HG02852 (cell line): ENCODE data around the gene SH3GLB1.

ENCODE experiments used
- ATAC-seq: cut with Tn5 transposase; IDR thresholded peaks from one replicate; pipeline ENCODE4 v1.9.1; 2021; ENCODE audit warnings: mild to moderate bottlenecking, moderate library complexity; ENCODE audit not compliant: unreplicated experiment

The SH3GLB1 gene

GRCh38 chr1:86773341-86774288, 69.2 kb downstream of the SH3GLB1 start:
- peak; percentile 23 for ATAC-seq

- ATAC-seq, result peak; percentile 96
Measured at GRCh38 chr1:86774305-86775295, 70.2 kb downstream of the SH3GLB1 start.

DNA sequence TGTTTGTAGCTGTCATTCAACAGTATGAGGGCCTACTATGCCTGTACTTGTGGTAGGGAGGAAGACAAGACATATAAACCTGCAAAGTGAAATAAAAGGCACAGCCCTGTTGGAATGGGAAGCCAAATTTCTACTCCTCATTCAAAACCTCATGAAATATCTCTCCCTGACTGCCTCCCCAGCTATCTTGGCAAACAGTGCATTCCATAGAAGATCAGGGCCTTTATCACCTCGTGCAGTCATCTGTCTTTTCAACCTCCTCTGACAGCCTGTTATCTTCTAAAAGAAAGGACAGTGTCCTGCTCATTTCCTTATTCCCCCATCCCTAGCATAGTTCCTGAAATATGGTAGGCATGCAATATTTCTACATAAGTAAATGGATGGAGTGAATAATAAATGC, 71.0 kb downstream of the SH3GLB1 start:
- ATAC-seq, result no peak

DNA sequence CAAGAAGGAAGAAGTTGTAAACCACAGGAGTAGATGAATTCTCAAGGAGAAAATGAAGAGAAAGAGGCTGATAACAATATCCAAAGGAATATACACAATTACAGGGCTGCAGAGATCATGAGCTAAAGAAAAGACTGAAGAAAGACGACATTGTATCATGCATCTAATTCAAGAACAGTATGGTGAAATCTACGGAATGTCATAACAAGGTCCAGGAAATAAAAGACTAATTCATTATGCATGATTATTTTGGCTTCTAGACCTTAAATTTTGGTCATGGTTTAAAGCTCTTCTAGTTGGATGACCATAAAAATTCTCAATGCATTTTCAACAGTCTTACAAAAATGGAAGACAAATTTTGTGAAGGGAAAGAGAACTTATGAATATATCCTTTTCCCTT, 71.7 kb downstream of the SH3GLB1 start:
- no peak for ATAC-seq

DNA sequence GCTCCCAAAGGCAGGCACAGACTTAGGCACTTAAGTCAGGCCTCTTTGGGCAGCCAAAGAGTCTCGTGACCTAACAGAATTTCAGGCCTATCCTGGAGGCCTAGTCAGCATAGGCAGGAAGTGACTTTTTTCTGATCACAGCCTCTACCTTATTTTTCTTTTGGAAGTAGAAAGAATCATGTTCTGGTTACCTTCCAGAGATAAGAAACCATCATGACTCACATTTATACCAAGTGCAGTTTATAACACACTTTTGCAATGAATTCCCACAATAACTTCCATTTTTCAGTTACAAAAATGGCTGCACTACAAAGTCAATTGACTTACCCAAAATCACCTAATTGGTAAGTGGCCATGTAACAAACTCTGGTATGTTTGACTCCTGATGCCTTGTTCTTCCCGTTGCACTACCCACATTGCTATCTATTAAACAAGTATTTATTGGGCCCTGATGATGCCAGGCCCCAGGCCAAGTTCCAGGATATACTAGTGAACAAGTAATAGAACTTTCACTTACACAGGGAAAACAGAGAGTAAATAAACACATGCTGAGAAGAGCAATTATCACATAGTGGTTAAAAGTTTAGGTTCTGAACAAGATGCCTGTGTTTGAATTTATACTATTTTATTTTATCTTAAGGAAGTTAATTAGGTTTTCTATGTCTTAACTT, 74.3 kb downstream of the SH3GLB1 start:
- ATAC-seq, result no peak

DNA sequence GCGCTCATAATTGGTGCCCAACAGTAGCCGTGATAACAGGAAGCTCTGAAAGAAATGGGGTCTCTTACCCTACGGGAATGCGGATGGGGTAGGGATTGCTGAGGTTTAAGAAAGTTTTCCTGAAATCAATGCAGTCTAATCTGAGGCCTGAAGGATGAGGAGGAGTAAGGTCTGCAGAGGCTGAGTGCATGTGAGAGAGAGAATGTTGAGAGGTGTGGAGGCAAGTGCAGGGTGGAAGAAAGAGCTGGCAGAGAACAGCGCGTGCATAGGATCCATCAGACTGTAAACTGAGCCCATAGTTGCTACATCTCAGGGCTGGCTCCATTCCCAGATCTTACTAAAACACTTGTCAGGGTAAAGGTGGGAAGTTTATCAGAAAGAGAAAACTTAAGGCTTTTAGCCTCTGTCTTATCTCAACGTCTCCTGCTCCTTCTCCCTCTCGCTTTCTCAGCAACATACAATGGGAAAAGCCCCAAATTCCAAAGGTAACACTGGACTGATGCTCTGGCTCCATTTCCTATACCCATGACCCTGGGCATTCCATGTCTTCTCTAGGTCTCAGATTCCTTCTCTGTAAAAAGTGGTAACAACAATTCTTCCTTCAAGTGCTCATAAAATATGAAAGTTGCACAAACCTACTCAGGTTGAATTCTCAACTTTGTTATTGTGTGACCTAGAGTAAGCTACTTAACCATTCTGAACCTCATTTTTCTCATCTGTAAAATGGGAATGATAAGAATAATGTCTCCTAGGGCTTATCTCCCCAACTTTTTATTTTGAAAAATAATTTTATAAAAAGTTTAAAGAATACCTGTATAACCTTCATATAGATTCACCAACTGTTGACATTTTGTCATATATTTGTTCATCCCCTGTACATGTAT, 75.2 kb downstream of the SH3GLB1 start:
- ATAC-seq, result no peak

- no peak for ATAC-seq
Measured at GRCh38 chr1:86782482-86782881, 78.1 kb downstream of the SH3GLB1 start.

- ATAC-seq, result no peak
Measured at GRCh38 chr1:86787621-86788020, 83.2 kb downstream of the SH3GLB1 start.

GRCh38 chr1:86788300-86789206, 84.2 kb downstream of the SH3GLB1 start:
- no peak for ATAC-seq

- ATAC-seq, result no peak
Measured at GRCh38 chr1:86795316-86795715, 90.9 kb downstream of the SH3GLB1 start.
